HEK293 (cell line): Measurements from ENCODE around the gene RAB17.

Source experiments
- CTCF ChIA-PET: fragments of 350-600 bp; formaldehyde crosslinking; extraction: SDS; loops from one replicate; lab custom pipeline; 2021; ENCODE audit warnings: antibody characterized with exemption; lab: Yijun Ruan, JAX
- POLR2A ChIA-PET: fragments of 300-600 bp; formaldehyde crosslinking; extraction: SDS; loops from one replicate; lab custom pipeline; 2020; ENCODE audit warnings: antibody characterized with exemption, inconsistent platforms; lab: Yijun Ruan, JAX
- H3K27ac ChIP-seq: fragments of 200-500 bp; sonication (Bioruptor generic); 2 replicates; pipeline ENCODE4 v1.5.1; 2014; ENCODE audit warnings: low read depth, low read length, control low read depth, inconsistent platforms; ENCODE audit errors: extremely low read depth
- H3K36me3 ChIP-seq, 2 experiments: fragments of 200-500 bp in 1 of 2; sonication (Bioruptor generic) in 1 of 2; 1 replicate in 1 of 2; 2 replicates in 1 of 2; pipeline ENCODE4 v1.5.1; 2014 to 2017; ENCODE audit warnings: inconsistent platforms in 2 of 2, low read length in 2 of 2; ENCODE audit not compliant: control insufficient read depth in 2 of 2, insufficient read depth in 1 of 2
- H3K4me1 ChIP-seq: fragments of 200-500 bp; sonication (Bioruptor generic); 2 replicates; pipeline ENCODE4 v1.5.1; 2014; ENCODE audit warnings: mild to moderate bottlenecking, low read length, inconsistent platforms; ENCODE audit not compliant: control insufficient read depth, insufficient read depth
- H3K4me3 ChIP-seq: 2 replicates; pipeline ENCODE4 v1.5.1; 2011; ENCODE audit warnings: low read depth, mild to moderate bottlenecking, control low read depth, low read length, moderate library complexity
- H3K9me3 ChIP-seq: fragments of 200-500 bp; sonication (Bioruptor generic); 2 replicates; pipeline ENCODE4 v1.5.1; 2014; ENCODE audit warnings: low read depth, low read length, inconsistent platforms; ENCODE audit not compliant: control insufficient read depth, insufficient read depth
- ZFP69B ChIP-seq: fragments of 450-650 bp; formaldehyde crosslinking; IDR thresholded peaks from 2 replicates; pipeline ENCODE4 v1.5.1; 2016; ENCODE audit warnings: missing biosample characterization, missing genetic modification characterization
- ZNF121 ChIP-seq: fragments of 450-650 bp; formaldehyde crosslinking; IDR thresholded peaks from 2 replicates; pipeline ENCODE4 v1.5.1; 2016; ENCODE audit warnings: missing biosample characterization, missing genetic modification characterization
- ZNF202 ChIP-seq: fragments of 450-650 bp; formaldehyde crosslinking; IDR thresholded peaks from 2 replicates; pipeline ENCODE4 v1.5.1; 2016; ENCODE audit warnings: missing biosample characterization, missing genetic modification characterization, borderline replicate concordance
- ZNF23 ChIP-seq: fragments of 450-650 bp; formaldehyde crosslinking; IDR thresholded peaks from 2 replicates; pipeline ENCODE4 v1.5.1; 2016; ENCODE audit warnings: missing biosample characterization, missing genetic modification characterization, borderline replicate concordance
- ZNF248 ChIP-seq: fragments of 450-650 bp; formaldehyde crosslinking; IDR thresholded peaks from 2 replicates; pipeline ENCODE4 v1.5.1; 2017; ENCODE audit warnings: missing biosample characterization, missing genetic modification characterization
- ZNF530 ChIP-seq: fragments of 450-650 bp; formaldehyde crosslinking; IDR thresholded peaks from 2 replicates; pipeline ENCODE4 v1.5.1; 2016; ENCODE audit warnings: low read depth, missing biosample characterization, missing genetic modification characterization
- ZNF544 ChIP-seq: fragments of 450-650 bp; formaldehyde crosslinking; IDR thresholded peaks from 2 replicates; pipeline ENCODE4 v1.5.0; 2017; ENCODE audit warnings: missing biosample characterization, missing genetic modification characterization
- ZNF558 ChIP-seq: fragments of 450-650 bp; formaldehyde crosslinking; IDR thresholded peaks from 2 replicates; pipeline ENCODE4 v1.5.1; 2016; ENCODE audit warnings: missing biosample characterization, missing genetic modification characterization
- ZNF571 ChIP-seq: fragments of 450-650 bp; formaldehyde crosslinking; IDR thresholded peaks from 2 replicates; pipeline ENCODE4 v1.5.0; 2017; ENCODE audit warnings: missing biosample characterization, missing genetic modification characterization
- ZNF621 ChIP-seq: fragments of 450-650 bp; formaldehyde crosslinking; IDR thresholded peaks from 2 replicates; pipeline ENCODE4 v1.5.1; 2017; ENCODE audit warnings: missing biosample characterization, missing genetic modification characterization
- ZNF629 ChIP-seq: fragments of 450-650 bp; formaldehyde crosslinking; IDR thresholded peaks from 2 replicates; pipeline ENCODE4 v1.5.1; 2017; ENCODE audit warnings: missing biosample characterization, missing genetic modification characterization
- ZNF670 ChIP-seq: fragments of 450-650 bp; formaldehyde crosslinking; IDR thresholded peaks from 2 replicates; pipeline ENCODE4 v1.5.1; 2016; ENCODE audit warnings: missing biosample characterization, missing genetic modification characterization, low read depth
- ZNF791 ChIP-seq: fragments of 450-650 bp; formaldehyde crosslinking; IDR thresholded peaks from 2 replicates; pipeline ENCODE4 v1.5.1; 2016; ENCODE audit warnings: missing biosample characterization, missing genetic modification characterization
- ZNF830 ChIP-seq: fragments of 450-650 bp; IDR thresholded peaks from 2 replicates; pipeline ENCODE4 v1.5.0; 2018; ENCODE audit warnings: missing biosample characterization, missing genetic modification characterization, low read depth, mild to moderate bottlenecking, moderate library complexity
- TF ChIP-seq, protein P1 (sequence below): fragments of 450-650 bp; formaldehyde crosslinking; IDR thresholded peaks from 2 replicates; pipeline ENCODE4 v1.5.1; 2016; ENCODE audit warnings: missing biosample characterization, missing genetic modification characterization
- TF ChIP-seq, protein P2 (sequence below): fragments of 450-650 bp; formaldehyde crosslinking; IDR thresholded peaks from 2 replicates; pipeline ENCODE4 v1.5.1; 2017; ENCODE audit warnings: missing biosample characterization, mild to moderate bottlenecking, missing genetic modification characterization, moderate library complexity
- TF ChIP-seq, protein P3 (sequence below): fragments of 450-650 bp; formaldehyde crosslinking; IDR thresholded peaks from 2 replicates; pipeline ENCODE4 v1.5.1; 2016; ENCODE audit warnings: missing biosample characterization, missing genetic modification characterization
- TF ChIP-seq, protein P4 (sequence below): fragments of 450-650 bp; formaldehyde crosslinking; IDR thresholded peaks from 2 replicates; pipeline ENCODE4 v1.5.1; 2016; ENCODE audit warnings: missing biosample characterization, missing genetic modification characterization
- TF ChIP-seq, protein P5 (sequence below): fragments of 450-650 bp; formaldehyde crosslinking; IDR thresholded peaks from 2 replicates; pipeline ENCODE4 v1.5.0; 2017; ENCODE audit warnings: missing biosample characterization, missing genetic modification characterization, borderline replicate concordance
- TF ChIP-seq, protein P6 (sequence below): fragments of 450-650 bp; formaldehyde crosslinking; IDR thresholded peaks from 2 replicates; pipeline ENCODE4 v1.5.1; 2016; ENCODE audit warnings: missing biosample characterization, missing genetic modification characterization
- TF ChIP-seq, protein P7 (sequence below): fragments of 450-650 bp; formaldehyde crosslinking; conservative IDR thresholded peaks from 2 replicates; pipeline ENCODE4 v1.5.1; 2016; ENCODE audit warnings: low read depth, missing biosample characterization, missing genetic modification characterization

The RAB17 gene

DNA sequence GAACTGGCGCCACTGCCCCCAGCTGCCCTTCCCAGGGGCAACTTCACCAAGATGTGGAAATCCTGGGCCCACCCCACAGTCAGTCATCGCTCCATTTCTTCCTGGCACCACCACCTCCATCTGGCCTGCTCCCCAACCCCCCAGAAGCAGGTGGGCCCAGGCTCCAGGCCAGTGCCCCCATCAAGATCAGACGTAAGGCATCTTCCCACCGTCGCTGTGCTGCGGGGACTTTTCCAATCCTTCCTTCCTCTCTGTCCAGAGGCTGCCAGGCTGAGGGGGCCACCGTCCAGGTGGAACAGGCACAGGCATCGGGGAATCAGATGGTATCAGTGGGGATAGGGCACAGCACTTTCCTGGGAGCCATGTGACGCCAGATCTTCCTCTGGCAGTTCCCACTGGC, 16.1 kb downstream of the RAB17 start (continued):
- TF ChIP-seq, protein P1, sequence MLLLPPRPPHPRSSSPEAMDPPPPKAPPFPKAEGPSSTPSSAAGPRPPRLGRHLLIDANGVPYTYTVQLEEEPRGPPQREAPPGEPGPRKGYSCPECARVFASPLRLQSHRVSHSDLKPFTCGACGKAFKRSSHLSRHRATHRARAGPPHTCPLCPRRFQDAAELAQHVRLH (tag by site-specific recombination): no peak
- TF ChIP-seq ZNF830 (tag by site-specific recombination) (no peak), ZNF621 (tag by site-specific recombination) (no peak), ZNF544 (tag by site-specific recombination) (no peak), ZNF791 (tag by site-specific recombination) (no peak)
- TF ChIP-seq, protein P2, sequence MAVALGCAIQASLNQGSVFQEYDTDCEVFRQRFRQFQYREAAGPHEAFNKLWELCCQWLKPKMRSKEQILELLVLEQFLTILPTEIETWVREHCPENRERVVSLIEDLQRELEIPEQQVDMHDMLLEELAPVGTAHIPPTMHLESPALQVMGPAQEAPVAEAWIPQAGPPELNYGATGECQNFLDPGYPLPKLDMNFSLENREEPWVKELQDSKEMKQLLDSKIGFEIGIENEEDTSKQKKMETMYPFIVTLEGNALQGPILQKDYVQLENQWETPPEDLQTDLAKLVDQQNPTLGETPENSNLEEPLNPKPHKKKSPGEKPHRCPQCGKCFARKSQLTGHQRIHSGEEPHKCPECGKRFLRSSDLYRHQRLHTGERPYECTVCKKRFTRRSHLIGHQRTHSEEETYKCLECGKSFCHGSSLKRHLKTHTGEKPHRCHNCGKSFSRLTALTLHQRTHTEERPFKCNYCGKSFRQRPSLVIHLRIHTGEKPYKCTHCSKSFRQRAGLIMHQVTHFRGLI (tag by site-specific recombination): no peak
- TF ChIP-seq, protein P3, sequence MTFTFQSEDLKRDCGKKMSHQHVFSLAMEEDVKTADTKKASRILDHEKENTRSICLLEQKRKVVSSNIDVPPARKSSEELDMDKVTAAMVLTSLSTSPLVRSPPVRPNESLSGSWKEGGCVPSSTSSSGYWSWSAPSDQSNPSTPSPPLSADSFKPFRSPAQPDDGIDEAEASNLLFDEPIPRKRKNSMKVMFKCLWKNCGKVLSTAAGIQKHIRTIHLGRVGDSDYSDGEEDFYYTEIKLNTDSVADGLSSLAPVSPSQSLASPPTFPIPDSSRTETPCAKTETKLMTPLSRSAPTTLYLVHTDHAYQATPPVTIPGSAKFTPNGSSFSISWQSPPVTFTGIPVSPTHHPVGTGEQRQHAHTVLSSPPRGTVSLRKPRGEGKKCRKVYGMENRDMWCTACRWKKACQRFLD (tag by site-specific recombination): no peak
- TF ChIP-seq, protein P4, sequence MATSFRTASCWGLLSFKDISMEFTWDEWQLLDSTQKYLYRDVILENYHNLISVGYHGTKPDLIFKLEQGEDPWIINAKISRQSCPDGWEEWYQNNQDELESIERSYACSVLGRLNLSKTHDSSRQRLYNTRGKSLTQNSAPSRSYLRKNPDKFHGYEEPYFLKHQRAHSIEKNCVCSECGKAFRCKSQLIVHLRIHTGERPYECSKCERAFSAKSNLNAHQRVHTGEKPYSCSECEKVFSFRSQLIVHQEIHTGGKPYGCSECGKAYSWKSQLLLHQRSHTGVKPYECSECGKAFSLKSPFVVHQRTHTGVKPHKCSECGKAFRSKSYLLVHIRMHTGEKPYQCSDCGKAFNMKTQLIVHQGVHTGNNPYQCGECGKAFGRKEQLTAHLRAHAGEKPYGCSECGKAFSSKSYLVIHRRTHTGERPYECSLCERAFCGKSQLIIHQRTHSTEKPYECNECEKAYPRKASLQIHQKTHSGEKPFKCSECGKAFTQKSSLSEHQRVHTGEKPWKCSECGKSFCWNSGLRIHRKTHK (tag by site-specific recombination): no peak

DNA sequence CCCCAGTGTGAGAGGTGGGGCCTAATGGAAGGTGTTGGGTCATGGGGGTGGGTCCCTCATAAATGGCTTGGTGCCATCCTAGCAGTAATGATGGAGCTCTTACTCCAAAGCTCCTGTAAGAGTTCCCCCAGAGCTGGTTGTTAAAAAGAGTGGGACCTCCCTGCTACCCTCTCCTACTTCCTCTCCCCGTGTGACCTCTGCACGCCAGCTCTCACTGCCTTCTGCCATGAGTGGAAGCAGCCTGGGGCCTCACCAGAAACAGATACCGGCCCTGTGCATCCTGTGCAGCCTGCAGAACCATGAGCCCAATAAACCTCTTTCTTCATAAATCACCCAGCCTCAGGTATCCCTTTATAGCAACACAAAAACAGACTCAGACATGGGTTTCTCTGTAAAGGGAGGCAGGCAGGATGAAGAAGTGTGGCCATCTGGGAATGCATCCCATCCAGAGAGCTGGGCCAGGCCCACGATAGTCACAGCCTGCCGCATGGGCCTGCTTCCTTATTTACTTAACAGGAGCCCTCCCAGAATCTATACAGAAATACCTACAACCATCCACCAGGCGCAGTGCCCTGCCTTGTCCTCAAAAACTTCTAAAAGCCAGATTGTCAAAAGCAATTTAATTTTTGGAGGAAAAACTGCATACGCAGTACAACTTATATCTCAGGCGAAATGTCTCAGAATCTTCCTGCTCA, 16.7 kb downstream of the RAB17 start:
- H3K9me3 ChIP-seq: no peaks in the 10 kb centered on the region
- no peak overlapping the region for H3K27ac ChIP-seq
- 0 out of 2 replicates have a peak, but pooled peaks cover 3% of the 10 kb centered on the region for H3K4me1 ChIP-seq
- H3K4me3 ChIP-seq: no peak overlapping the region
- ChIA-PET CTCF (interaction anchor here (0.6 to 6.5 kb wide), 9 partner anchors 27 to 409 kb away, joined by 3 to 256 read pairs (median 3); no protein-coding TSS in a partner anchor), POLR2A (no interaction called here)
- no peaks in the 10 kb centered on the region for H3K36me3 ChIP-seq
- no peak for TF ChIP-seq ZNF23
- TF ChIP-seq ZNF202 (tag by site-specific recombination): no peak
- TF ChIP-seq, protein P5, sequence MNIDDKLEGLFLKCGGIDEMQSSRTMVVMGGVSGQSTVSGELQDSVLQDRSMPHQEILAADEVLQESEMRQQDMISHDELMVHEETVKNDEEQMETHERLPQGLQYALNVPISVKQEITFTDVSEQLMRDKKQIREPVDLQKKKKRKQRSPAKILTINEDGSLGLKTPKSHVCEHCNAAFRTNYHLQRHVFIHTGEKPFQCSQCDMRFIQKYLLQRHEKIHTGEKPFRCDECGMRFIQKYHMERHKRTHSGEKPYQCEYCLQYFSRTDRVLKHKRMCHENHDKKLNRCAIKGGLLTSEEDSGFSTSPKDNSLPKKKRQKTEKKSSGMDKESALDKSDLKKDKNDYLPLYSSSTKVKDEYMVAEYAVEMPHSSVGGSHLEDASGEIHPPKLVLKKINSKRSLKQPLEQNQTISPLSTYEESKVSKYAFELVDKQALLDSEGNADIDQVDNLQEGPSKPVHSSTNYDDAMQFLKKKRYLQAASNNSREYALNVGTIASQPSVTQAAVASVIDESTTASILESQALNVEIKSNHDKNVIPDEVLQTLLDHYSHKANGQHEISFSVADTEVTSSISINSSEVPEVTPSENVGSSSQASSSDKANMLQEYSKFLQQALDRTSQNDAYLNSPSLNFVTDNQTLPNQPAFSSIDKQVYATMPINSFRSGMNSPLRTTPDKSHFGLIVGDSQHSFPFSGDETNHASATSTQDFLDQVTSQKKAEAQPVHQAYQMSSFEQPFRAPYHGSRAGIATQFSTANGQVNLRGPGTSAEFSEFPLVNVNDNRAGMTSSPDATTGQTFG: no peak
- TF ChIP-seq ZNF530 (tag by site-specific recombination): no peak
- TF ChIP-seq, protein P3 (tag by site-specific recombination): no peak
- TF ChIP-seq ZNF670 (tag by site-specific recombination): no peak
- TF ChIP-seq ZNF558 (tag by site-specific recombination): no peak
- TF ChIP-seq, protein P6, sequence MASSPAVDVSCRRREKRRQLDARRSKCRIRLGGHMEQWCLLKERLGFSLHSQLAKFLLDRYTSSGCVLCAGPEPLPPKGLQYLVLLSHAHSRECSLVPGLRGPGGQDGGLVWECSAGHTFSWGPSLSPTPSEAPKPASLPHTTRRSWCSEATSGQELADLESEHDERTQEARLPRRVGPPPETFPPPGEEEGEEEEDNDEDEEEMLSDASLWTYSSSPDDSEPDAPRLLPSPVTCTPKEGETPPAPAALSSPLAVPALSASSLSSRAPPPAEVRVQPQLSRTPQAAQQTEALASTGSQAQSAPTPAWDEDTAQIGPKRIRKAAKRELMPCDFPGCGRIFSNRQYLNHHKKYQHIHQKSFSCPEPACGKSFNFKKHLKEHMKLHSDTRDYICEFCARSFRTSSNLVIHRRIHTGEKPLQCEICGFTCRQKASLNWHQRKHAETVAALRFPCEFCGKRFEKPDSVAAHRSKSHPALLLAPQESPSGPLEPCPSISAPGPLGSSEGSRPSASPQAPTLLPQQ (tag by site-specific recombination): no peak
- TF ChIP-seq ZNF121 (tag by site-specific recombination): no peak
- no peak for TF ChIP-seq ZNF571 (tag by site-specific recombination)
- no peak for TF ChIP-seq ZNF248 (tag by site-specific recombination)
- no peak for TF ChIP-seq ZFP69B (tag by site-specific recombination)
- TF ChIP-seq, protein P7, sequence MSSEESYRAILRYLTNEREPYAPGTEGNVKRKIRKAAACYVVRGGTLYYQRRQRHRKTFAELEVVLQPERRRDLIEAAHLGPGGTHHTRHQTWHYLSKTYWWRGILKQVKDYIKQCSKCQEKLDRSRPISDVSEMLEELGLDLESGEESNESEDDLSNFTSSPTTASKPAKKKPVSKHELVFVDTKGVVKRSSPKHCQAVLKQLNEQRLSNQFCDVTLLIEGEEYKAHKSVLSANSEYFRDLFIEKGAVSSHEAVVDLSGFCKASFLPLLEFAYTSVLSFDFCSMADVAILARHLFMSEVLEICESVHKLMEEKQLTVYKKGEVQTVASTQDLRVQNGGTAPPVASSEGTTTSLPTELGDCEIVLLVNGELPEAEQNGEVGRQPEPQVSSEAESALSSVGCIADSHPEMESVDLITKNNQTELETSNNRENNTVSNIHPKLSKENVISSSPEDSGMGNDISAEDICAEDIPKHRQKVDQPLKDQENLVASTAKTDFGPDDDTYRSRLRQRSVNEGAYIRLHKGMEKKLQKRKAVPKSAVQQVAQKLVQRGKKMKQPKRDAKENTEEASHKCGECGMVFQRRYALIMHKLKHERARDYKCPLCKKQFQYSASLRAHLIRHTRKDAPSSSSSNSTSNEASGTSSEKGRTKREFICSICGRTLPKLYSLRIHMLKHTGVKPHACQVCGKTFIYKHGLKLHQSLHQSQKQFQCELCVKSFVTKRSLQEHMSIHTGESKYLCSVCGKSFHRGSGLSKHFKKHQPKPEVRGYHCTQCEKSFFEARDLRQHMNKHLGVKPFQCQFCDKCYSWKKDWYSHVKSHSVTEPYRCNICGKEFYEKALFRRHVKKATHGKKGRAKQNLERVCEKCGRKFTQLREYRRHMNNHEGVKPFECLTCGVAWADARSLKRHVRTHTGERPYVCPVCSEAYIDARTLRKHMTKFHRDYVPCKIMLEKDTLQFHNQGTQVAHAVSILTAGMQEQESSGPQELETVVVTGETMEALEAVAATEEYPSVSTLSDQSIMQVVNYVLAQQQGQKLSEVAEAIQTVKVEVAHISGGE (tag by site-specific recombination): no peak
- TF ChIP-seq ZNF629 (tag by site-specific recombination): no peak
